Erythroblast (primary cell): ENCODE data around the gene CHID1.

Experiments
- GATA1 ChIP-seq: IDR thresholded peaks from 2 replicates; pipeline ENCODE4 v1.6.1; 2011; ENCODE audit warnings: low read depth, mild to moderate bottlenecking, control low read depth, low read length, moderate library complexity
- POLR2A ChIP-seq: IDR thresholded peaks from 2 replicates; pipeline ENCODE4 v1.6.1; 2011; ENCODE audit warnings: mild to moderate bottlenecking, low read length

DNA sequence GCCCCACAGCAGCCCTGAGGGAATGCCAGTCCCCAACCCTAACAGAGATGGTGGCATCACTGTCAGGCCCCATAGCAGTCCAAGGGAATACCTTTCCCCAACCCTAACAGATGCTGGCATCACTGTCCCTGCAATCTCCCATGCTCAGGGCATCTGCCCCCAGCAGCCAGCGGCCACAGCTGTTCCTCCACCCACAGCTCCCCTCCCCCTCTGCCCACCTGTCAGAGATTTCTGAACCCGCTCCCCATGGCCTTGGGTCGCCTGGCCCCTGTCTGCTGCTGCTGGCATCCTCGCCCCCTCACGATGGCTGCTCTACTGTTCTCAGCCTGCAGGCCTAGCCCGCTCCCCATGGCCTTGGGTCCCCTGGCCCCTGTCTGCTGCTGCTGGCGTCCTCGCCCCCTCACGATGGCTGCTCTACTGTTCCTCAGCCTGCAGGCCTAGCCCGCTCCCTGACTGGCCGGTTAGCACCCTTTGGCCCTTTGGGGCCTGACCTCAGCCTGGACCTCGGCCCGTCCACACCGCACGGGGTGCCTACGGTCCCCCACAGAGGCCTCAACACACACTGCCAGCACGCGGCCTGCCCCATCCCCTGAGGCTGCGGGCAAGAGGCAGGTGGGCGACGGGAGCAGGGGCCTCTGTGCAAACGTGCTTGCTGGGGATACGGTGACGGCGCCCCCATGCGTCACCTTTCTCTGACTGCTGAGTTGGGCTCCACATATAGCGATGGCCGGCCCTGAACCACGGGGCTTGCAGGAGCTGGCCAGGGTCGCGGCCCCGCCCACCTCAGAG is 20.7 kb downstream of the CHID1 start:
- no peak for TF ChIP-seq POLR2A
- no peak for TF ChIP-seq GATA1
